ENCODE results near the gene ASAP2.

- TF ChIP-seq, protein P1, sequence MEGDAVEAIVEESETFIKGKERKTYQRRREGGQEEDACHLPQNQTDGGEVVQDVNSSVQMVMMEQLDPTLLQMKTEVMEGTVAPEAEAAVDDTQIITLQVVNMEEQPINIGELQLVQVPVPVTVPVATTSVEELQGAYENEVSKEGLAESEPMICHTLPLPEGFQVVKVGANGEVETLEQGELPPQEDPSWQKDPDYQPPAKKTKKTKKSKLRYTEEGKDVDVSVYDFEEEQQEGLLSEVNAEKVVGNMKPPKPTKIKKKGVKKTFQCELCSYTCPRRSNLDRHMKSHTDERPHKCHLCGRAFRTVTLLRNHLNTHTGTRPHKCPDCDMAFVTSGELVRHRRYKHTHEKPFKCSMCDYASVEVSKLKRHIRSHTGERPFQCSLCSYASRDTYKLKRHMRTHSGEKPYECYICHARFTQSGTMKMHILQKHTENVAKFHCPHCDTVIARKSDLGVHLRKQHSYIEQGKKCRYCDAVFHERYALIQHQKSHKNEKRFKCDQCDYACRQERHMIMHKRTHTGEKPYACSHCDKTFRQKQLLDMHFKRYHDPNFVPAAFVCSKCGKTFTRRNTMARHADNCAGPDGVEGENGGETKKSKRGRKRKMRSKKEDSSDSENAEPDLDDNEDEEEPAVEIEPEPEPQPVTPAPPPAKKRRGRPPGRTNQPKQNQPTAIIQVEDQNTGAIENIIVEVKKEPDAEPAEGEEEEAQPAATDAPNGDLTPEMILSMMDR (conservative IDR thresholded peaks at IDR 0.05; ENCODE audit: low read length), result no peak
- TF ChIP-seq EZH2phosphoT487 (IDR thresholded peaks at IDR 0.05; ENCODE audit: borderline replicate concordance, low read depth, low read length), result no peak
These were observed 12.4 kb downstream of the ASAP2 start for GRCh38 chr2:9219027-9219445.
